Stomach (tissue), 4 donors: ENCODE measurements around the gene COX6B2.

Experiments
- CTCF ChIP-seq, 7 experiments: fragments of 450-650 bp in 4 of 7; fragments of 200-600 bp in 3 of 7; sonication (generic) in 3 of 7; IDR thresholded peaks; one replicate each; pipeline ENCODE4 v1.5.1; 2016 to 2019; ENCODE audit warnings: antibody characterized with exemption in 7 of 7, control low read depth in 2 of 7, mild to moderate bottlenecking in 1 of 7
- POLR2A ChIP-seq, 4 donors: fragments of 450-650 bp; IDR thresholded peaks; one replicate each; pipeline ENCODE4 v1.6.1; 2016; ENCODE audit warnings: antibody characterized with exemption in 4 of 4, control low read depth in 2 of 4, mild to moderate bottlenecking in 1 of 4, moderate library complexity in 1 of 4

- TF ChIP-seq CTCF (IDR thresholded peaks at IDR 0.05): no peak
- no peak for TF ChIP-seq POLR2A (IDR thresholded peaks at IDR 0.05)
These were observed 19.7 kb upstream of the COX6B2 start for GRCh38 chr19:55373993-55374757.
